Retinal pigment epithelial cell (primary cell): ENCODE measurements around the gene SUZ12.
"Not testable (repeated sequence)": the region's sequence is repeated elsewhere in the genome, so short reads cannot be mapped to it uniquely, and the experiment has no call there.

Experiments used
- DNase-seq: peaks from one replicate; pipeline ENCODE4 v3.0.0-alpha.2; 2010; ENCODE audit warnings: low read depth
- H3K4me3 ChIP-seq: 2 replicates; pipeline ENCODE4 v1.5.1; 2011; ENCODE audit warnings: mild to moderate bottlenecking, low read length, control low read depth, moderate library complexity
- CTCF ChIP-seq: conservative IDR thresholded peaks from 2 replicates; pipeline ENCODE4 v1.5.1; 2011; ENCODE audit warnings: low read depth, low read length, control low read depth, inconsistent platforms

The SUZ12 gene

DNA sequence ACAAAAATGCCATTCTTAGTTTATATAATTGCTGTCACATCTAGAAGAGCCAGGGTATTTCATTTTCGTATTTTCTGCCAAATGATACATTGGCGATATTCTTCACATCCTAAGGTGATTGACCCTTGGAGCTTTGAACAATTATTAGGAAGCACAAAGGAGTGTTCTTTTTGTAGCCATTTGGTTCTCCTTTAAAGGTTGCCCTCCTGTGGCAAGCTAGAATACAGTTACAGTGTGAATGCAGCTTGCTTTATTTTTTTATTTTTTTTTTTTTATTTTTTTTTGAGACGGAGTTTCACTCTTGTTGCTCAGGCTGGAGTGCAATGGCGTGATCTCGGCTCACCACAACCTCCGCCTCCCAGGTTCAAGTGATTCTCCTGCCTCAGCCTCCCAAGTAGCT lies 24.1 kb upstream of the SUZ12 start:
- DNase-seq, H3K4me3 ChIP-seq: not testable (repeated sequence)
- TF ChIP-seq CTCF, result peak; percentile 40

DNA sequence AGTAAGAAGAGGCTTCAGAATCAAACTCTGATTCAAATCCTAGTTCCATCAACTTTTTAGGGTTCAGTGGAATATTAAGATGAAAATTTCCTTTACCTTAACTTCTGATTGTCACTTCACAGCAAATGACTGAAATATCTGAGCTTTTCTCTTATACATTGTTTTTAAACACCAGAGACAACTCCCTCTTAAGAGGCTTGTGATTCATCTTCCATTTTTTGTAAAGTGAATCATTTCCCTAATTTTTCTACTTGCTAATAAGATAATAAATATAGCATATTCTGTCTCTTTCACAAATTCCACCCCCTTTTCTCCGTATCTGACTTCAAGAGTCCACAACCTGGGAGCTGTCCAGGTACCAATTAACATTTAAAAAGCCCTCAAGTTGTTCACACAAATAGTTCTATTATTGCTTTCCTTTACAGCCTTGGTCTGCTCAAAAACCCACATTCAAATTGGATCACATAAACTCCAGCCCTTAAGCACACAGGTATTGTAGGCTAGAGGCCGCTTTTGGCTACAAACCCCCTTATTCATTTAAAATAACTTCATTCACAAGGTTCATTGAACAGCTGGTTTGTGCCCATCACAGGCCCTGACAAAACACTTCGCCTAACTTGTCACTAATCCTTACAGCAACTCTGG lies 21.2 kb upstream of the SUZ12 start:
- no peak for DNase-seq
- H3K4me3 ChIP-seq, result no peak overlapping the region
- no peak for TF ChIP-seq CTCF

- H3K4me3 ChIP-seq, result no peak overlapping the region
- no peak for TF ChIP-seq CTCF
- DNase-seq, result no peak
Measured at GRCh38 chr17:31916491-31917064, 20.2 kb upstream of the SUZ12 start.

GRCh38 chr17:31917065-31917529 lies 19.7 kb upstream of the SUZ12 start:
- TF ChIP-seq CTCF, result no peak
- no peak for DNase-seq
- no peak overlapping the region for H3K4me3 ChIP-seq

DNA sequence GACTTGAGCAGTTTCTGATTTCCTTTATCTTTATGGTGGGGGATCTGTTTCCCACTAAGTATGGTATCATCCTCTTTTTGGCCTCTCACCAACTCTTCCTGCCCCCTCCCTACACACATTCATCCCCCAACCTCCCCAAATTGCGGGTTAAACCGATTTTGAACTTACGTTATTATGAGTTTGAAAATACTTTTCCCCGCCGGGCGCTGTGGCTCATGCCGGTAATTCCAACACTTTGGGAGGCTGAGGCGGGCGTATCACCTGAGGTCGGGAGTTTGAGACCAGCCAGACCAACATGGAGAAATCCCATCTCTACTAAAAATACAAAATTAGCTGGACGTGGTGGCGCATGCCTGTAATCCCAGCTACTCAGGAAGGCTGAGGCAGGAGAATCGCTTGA lies 19.1 kb upstream of the SUZ12 start:
- not testable (repeated sequence) for DNase-seq, H3K4me3 ChIP-seq

DNA sequence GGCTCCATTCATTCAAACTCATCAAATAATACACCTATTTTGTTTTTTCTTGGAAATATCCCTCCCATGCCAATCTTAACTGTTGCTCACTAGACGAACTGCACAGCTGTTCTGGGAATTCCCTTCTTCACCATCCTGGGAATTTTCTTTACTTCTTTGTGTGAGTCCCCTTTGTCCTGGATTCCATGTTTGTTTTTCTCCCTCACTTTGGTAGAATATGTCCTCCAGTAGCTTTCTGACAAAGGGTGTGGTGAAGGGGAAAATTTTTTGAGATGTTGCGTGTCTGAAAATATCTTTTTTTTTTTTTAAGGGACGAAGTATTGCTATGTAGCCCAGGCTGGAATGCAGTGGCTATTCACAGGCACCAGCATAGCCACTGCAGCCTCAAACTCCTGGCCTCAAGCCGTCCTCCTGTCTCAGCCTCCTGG lies 18.1 kb upstream of the SUZ12 start:
- no peak for TF ChIP-seq CTCF
- H3K4me3 ChIP-seq, result no peak overlapping the region
- DNase-seq, result no peak

DNA sequence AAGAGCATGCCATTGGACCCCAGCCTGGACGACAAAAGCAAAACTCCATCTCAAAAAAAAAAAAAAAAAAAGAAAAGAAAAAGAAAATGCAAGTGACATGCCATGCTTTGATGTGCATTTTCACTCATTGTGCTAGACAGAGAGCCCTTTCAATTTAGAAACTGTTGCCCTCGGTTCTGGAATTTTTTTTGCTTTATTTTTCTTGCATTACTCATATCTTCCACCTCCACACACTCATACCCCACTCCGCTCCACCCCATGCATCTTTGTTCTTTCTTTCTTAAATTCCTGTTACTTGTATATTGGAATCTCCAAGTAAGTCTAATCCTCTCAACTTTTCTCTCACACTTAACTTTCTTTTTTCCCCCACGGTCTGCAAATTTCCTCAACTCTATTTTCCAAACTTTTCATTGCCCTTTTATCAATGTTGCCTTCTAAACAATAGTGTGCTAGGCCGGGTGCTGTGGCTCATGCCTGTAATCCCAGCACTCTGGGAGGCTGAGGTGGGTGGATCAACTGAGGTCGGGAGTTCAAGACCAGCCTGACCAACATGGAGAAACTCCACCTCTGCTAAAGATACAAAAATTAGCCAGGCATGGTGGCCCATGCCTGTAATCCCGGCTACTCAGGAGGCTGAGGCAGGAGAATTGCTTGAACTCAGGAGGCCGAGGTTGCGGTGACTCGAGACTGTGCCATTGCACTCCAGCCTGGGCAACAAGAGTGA lies 16.8 kb upstream of the SUZ12 start:
- no peak for DNase-seq
- H3K4me3 ChIP-seq, result no peak overlapping the region
- TF ChIP-seq CTCF, result no peak
